ENCODE measurements around the gene HECW1. TPM values are rescaled to one million over a fixed set of nuclear protein-coding genes. Genes with fewer than 3 reads are reported as not detected.
A peak's percentile ranks its signal among the peaks of the same experiment; 100 is the strongest.

Gene HECW1
- total and polyA plus RNA-seq, 4 donors, result 0.05 TPM; not detected in 3

DNA sequence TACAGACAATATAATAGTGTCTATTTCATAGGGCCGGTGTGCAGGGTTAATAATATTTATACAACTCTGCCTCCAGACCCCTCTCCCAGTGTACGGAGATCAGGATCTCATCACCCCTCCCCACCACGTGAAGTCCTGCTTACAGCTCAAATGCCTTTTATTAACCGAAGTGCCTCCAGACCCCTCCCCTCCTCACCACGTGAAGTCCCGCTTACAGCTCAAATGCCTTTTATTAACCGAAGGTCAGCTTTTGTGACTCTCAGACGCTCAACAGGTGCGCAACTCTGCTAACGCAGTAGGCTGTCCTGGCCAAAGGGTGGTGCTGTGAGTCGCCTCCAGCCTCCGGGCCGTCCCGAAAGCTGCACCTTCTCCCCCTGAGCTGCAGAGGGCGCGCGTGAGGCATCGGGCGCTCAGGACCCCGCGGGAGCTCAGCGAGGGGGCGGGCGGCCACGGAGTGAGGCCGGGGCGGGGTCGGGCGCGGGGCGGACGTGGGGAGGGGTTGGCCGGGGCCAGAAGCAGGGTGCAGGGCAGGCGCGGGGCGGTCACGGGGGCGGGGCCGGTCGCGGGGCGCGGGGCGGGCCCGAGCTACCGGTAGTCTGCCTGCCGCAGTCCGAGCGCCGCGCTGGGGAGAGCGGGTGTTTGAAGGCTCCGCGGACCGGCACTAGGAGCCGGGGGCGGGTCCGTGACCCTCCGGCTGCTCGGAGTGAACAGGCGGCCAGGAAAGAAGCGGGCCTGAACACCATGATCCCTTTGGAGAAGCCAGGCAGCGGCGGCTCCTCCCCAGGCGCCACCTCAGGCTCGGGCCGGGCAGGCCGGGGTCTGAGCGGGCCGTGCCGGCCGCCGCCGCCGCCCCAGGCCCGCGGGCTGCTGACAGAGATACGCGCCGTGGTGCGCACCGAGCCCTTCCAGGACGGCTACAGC lies 470.3 kb downstream of the HECW1 start, which contains the start of gene STK17A:
Gene STK17A (plus strand): TSS at position 606 of the 921 bp plus-strand sequence. CDS start 136 bp downstream, at position 742.
- TF ChIP-seq JUND (IDR thresholded peaks at IDR 0.05) (no peak), HNF4A (conservative IDR thresholded peaks at IDR 0.05) (peak in 1 of 2 donors; percentile 43), YY1 (IDR thresholded peaks at IDR 0.05) (peak; percentile 23), RAD21 (IDR thresholded peaks at IDR 0.05) (peak; percentile 92 to 96), FOXA2 (IDR thresholded peaks at IDR 0.05) (no peak), SP1 (IDR thresholded peaks at IDR 0.05) (peak; percentile 83), NR2F2 (IDR thresholded peaks at IDR 0.05) (no peak), RXRA (IDR thresholded peaks at IDR 0.05) (peak in 1 of 2 donors; percentile 51)
- TF ChIP-seq, protein P1, sequence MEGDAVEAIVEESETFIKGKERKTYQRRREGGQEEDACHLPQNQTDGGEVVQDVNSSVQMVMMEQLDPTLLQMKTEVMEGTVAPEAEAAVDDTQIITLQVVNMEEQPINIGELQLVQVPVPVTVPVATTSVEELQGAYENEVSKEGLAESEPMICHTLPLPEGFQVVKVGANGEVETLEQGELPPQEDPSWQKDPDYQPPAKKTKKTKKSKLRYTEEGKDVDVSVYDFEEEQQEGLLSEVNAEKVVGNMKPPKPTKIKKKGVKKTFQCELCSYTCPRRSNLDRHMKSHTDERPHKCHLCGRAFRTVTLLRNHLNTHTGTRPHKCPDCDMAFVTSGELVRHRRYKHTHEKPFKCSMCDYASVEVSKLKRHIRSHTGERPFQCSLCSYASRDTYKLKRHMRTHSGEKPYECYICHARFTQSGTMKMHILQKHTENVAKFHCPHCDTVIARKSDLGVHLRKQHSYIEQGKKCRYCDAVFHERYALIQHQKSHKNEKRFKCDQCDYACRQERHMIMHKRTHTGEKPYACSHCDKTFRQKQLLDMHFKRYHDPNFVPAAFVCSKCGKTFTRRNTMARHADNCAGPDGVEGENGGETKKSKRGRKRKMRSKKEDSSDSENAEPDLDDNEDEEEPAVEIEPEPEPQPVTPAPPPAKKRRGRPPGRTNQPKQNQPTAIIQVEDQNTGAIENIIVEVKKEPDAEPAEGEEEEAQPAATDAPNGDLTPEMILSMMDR (IDR thresholded peaks at IDR 0.05; ENCODE audit: low read depth, low read length, missing input control), result peak; percentile 100
- TF ChIP-seq, protein P2, sequence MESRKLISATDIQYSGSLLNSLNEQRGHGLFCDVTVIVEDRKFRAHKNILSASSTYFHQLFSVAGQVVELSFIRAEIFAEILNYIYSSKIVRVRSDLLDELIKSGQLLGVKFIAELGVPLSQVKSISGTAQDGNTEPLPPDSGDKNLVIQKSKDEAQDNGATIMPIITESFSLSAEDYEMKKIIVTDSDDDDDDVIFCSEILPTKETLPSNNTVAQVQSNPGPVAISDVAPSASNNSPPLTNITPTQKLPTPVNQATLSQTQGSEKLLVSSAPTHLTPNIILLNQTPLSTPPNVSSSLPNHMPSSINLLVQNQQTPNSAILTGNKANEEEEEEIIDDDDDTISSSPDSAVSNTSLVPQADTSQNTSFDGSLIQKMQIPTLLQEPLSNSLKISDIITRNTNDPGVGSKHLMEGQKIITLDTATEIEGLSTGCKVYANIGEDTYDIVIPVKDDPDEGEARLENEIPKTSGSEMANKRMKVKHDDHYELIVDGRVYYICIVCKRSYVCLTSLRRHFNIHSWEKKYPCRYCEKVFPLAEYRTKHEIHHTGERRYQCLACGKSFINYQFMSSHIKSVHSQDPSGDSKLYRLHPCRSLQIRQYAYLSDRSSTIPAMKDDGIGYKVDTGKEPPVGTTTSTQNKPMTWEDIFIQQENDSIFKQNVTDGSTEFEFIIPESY (IDR thresholded peaks at IDR 0.05), result no peak
- WGBS, result 1% methylated on average over 83 of the region's 83 CpGs
- Histone ChIP-seq H3K4me3 (ENCODE audit: low read depth in 1 of 3, low read length in 3 of 3) (peak within 1 kb of the TSS; percentile 79 to 100 (median 85)), H3K27me3 (ENCODE audit: control insufficient read depth in 4 of 4, insufficient read depth in 4 of 4, low read length in 3 of 4) (no peaks in the 10 kb centered on the region), H3K9ac (ENCODE audit: low read depth in 1 of 2, low read length in 2 of 2) (peak within 1 kb of the TSS; percentile 46 to 90), H3K4me1 (ENCODE audit: control insufficient read depth in 4 of 4, insufficient read depth in 4 of 4, low read length in 3 of 4) (peaks cover 7 to 14% (median 9%) of the 10 kb centered on the region in 4 donors), H3K27ac (ENCODE audit: low read depth in 1 of 2, low read length in 2 of 2) (peak within 1 kb of the TSS; percentile 86 to 94), H3K36me3 (ENCODE audit: control insufficient read depth in 4 of 4, insufficient read depth in 3 of 4, low read depth in 1 of 4, low read length in 3 of 4) (no peaks in the 10 kb centered on the region), H3K9me3 (ENCODE audit: control insufficient read depth in 4 of 4, low read length in 3 of 4) (no peaks in the 10 kb centered on the region)
- peak; percentile 95 for DNase-seq (ENCODE audit: low spot score)

DNA sequence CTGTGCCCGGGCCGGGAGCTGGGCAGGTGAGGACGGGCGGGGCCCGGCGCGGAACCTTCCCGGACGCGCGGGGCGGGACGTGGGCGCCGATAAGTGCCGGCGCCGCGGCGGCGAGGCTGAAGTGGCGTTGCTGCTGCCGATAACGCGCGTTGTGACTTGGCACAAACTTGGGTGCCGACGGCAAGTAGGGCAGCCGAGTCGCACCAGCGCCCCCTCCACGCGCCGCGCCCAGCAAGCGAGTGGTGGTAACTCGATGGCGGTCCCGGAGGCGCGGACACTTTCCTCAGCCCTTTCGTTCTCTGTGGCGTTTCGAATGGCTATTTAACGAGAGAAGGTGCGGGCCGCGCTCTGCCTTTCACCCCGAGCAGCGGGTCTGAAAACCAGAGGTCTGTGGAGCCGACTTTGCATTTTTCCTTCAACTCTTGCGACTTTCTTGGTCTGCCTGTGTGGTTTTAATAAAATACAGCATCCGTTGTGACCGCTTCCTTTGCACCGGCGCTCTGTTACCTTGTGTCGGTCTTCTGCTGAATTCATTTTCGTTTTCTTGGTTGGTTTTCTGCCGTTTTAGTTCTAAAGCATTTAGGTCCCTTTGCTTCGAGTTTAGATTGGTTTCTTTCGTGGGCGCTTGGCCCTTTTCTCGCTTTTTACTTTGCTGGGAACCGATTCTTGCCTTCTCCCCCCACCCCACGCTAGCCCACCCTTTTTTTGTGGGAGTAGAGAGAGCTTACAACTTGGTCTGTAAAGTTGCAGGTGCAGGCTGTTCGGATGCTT lies 471.2 kb downstream of the HECW1 start:
- Histone ChIP-seq H3K36me3 (ENCODE audit: control insufficient read depth in 4 of 4, insufficient read depth in 3 of 4, low read depth in 1 of 4, low read length in 3 of 4) (no peaks in the 10 kb centered on the region), H3K27me3 (ENCODE audit: control insufficient read depth in 4 of 4, insufficient read depth in 4 of 4, low read length in 3 of 4) (no peaks in the 10 kb centered on the region), H3K4me1 (ENCODE audit: control insufficient read depth in 4 of 4, insufficient read depth in 4 of 4, low read length in 3 of 4) (peaks cover 7 to 14% (median 9%) of the 10 kb centered on the region in 4 donors), H3K9ac (ENCODE audit: low read depth in 1 of 2, low read length in 2 of 2) (peak overlapping the region; percentile 46 to 90), H3K27ac (ENCODE audit: low read depth in 1 of 2, low read length in 2 of 2) (peak overlapping the region; percentile 86 to 94), H3K9me3 (ENCODE audit: control insufficient read depth in 4 of 4, low read length in 3 of 4) (no peaks in the 10 kb centered on the region), H3K4me3 (ENCODE audit: low read depth in 1 of 3, low read length in 3 of 3) (peak overlapping the region; percentile 79 to 100 (median 85))
- under 1% methylated on average over 66 of the region's 66 CpGs for WGBS
- peak; percentile 43 for TF ChIP-seq YY1 (IDR thresholded peaks at IDR 0.05)
- TF ChIP-seq EGR1 (IDR thresholded peaks at IDR 0.05; ENCODE audit: low read depth in 2 of 2), result no peak
- TF ChIP-seq RAD21 (IDR thresholded peaks at IDR 0.05), result peak in 1 of 2 donors; percentile 9
- TF ChIP-seq NR2F2 (IDR thresholded peaks at IDR 0.05), result no peak
- peak; percentile 88 for DNase-seq (ENCODE audit: low spot score)
